NCI-H2171 treated with DMSO at 0.1 percent for 48 hours (cell line): ENCODE results near the gene A2ML1.
"Not testable (repeated sequence)": the region's sequence is repeated elsewhere in the genome, so short reads cannot be mapped to it uniquely, and the experiment has no call there.

Experiments
- DNase-seq: peaks from one replicate; lab custom pipeline; 2025; lab: John Stamatoyannopoulos, UW

The A2ML1 gene

GRCh38 chr12:8822298-8822697, at the start of gene A2ML1:
Gene A2ML1 (plus strand): TSS chr12:8822621. CDS start chr12:8822652, 31 bp downstream.
- no peak for DNase-seq

DNA sequence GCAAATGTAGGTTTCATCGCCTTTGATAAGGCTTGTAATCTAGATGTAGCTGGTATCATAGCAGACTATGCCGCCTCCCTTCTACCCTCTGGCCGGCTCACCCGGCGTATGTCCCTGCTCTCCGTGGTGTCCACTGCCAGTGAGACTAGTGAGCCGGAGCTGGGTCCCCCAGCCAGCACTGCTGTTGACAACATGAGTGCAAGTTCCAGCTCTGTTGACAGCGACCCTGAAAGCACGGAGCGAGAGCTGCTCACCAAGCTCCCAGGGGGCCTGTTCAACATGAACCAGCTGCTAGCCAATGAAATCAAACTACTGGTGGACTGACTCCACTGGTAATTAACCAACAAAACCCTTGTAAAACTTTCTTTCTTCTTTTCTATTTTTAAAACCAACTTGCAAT, 49.0 kb upstream of the A2ML1 start:
- no peak for DNase-seq

DNA sequence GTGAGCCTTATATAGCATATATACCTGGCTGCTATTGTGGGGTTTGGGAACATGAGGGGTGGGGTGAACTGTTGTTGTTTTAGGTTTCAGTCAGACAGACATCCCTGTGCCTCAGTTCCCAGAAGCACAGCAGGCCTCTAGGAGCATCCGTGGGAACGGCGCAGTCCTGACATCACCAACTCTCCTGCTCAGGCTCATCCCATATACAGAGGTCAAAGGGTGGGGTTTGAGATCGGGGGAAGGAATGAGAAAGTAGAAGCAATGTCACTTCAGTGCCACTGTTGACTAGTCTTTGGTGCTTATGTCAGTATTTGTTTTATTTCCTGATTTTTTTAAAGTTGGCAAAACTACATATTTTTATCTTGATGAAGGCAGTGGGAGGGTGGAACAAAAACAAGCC, 43.1 kb upstream of the A2ML1 start:
- no peak for DNase-seq

DNA sequence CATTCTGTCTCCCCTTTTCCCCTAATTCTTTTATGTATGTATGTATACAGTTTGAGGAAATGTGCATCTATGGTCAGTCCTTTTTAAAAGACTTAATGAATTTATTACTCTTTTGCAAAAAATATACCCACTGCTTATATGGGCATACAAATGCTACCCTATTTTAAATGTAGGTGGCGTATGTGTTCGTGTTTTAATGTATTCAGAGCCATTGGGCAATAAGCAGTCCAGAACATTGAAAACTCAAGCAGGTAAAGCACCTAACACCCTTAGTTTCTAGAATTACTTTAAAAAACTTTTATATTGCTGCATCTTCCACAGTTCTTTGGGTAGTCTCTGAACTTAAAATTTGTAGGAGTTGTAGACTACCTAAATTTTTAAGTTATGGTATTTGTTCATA, 42.6 kb upstream of the A2ML1 start:
- no peak for DNase-seq

GRCh38 chr12:8780389-8780788, 42.0 kb upstream of the A2ML1 start:
- no peak for DNase-seq

GRCh38 chr12:8781381-8782127, 40.9 kb upstream of the A2ML1 start:
- no peak for DNase-seq

DNA sequence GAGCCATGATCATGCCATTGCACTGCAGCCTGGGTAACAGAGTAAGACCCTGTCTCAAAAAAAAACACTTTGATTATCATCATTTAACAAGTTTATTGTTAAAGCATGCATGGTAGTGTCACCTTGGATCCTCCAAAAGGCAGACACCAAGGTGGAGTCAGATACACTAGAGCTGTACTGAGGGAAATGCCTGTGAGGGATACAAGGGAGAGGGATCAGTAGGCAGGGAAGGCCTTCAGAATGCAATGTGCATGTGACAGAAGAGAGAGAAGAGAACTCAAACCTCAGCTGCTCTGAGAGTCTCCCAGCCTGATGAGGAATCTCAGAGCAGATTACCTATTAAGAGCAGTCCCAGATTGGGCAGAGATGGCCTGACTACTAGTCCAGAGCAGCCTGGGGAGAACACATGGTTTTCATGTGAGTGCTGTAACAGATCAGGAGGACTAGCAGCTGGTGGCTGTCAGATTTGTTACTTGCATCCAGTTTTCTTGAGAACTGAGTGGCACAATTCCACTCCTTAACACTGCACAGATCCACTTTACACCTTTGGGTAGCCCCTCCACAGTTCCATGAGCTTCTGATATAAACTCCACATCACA, 38.0 kb upstream of the A2ML1 start:
- no peak for DNase-seq

DNA sequence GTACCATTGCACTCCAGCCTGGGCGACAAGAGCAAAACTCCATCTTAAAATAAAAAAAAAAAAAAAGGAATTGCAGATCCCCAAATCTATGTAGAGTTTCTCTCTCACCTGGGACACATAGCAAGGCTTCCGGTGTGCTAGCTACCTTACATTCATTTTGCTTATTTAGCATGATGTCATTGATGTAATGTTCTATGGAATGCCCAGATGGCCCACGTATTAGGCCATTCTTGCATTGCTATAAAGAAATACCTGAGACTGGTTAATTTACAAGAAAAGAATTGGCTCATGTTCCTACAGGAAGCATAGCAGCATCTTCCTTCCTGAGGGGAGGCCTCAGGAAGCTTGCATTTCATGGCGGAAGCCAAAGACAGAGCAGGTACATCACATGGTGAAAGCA, 36.9 kb upstream of the A2ML1 start:
- no peak for DNase-seq

DNA sequence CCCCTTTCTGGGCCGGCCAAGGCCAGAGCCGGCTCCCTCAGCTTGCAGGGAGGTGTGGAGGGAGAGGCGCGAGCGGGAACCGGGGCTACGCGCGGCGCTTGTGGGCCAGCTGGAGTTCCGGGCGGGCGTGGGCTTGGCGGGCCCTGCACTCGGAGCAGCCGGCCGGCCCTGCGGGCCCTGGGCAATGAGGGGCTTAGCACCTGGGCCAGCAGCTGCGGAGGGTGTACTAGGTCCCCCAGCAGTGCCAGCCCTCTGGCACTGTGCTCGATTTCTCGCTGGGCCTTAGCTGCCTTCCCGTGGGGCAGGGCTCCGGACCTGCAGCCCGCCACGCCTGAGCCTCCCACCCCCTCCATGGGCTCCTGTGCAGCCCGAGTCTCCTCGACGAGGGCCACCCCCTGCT, 35.2 kb upstream of the A2ML1 start:
- DNase-seq, result not testable (repeated sequence)

GRCh38 chr12:8788706-8789105, 33.7 kb upstream of the A2ML1 start:
- not testable (repeated sequence) for DNase-seq

DNA sequence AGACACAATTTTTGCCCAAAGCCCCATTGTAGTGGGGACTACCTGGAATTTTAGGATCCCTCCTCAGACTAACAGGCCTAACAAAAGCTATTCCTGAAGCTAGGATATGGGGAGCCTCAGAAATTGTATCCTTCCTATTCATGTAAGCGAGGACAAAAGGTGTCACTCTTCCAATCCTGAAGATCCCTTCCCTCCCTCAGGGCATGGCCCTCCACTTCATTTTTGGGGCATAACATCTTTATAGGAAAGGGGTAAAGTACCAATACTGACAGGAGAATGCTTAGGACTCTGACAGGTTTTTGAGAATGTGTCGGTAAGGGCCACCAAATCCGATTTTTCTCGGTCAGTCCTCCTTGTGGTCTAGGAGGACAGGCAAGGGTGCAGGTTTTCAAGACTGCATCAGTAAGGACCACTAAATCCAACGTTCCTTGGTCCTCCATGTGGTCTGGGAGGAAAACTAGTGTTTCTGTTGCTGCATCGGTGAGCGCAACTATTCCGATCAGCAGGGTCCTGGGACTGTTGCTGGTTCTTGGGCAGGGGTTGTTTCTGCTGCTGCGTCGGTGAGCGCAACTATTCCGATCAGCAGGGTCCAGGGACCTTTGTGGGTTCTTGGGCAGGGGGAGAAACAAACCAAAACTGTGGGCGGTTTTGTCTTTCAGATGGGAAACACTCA, 32.9 kb upstream of the A2ML1 start:
- DNase-seq, result not testable (repeated sequence)

DNA sequence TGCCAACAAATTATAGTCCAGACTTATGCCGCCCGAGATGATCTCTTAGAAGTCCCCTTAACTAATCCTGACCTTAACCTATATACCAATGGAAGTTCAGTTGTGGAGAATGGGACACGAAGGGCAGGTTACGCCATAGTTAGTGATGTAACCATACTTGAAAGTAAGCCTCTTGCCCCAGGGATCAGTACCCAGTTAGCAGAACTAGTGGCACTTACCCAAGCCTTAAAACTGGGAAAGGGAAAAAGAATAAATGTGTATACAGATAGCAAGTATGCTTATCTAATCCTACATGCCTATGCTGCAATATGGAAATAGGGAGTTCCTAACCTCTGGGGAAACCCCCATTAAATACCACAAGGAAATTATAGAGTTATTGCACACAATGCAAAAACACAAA, 29.2 kb upstream of the A2ML1 start:
- DNase-seq, result not testable (repeated sequence)

DNA sequence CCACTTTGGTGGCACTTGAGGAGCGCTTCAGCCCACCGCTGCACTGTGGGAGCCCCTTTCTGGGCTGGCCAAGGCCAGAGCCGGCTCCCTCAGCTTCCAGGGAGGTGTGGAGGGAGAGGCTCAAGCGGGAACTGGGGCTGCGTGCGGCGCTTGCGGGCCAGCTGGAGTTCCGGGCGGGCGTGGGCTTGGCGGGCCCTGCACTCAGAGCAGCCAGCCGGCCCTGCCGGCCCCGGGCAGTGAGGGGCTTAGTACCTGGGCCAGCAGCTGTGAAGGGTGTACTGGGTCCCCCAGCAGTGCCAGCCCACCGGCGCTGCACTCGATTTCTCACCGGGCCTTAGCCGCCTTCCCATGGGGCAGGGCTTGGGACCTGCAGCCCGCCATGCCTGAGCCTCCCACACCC, 27.8 kb upstream of the A2ML1 start:
- DNase-seq, result not testable (repeated sequence)

- DNase-seq, result no peak
Observed at GRCh38 chr12:8796831-8797626, 25.4 kb upstream of the A2ML1 start.

- not testable (repeated sequence) for DNase-seq
Observed at GRCh38 chr12:8801213-8801612, 21.2 kb upstream of the A2ML1 start.

GRCh38 chr12:8804833-8805232, 17.6 kb upstream of the A2ML1 start:
- DNase-seq, result not testable (repeated sequence)

DNA sequence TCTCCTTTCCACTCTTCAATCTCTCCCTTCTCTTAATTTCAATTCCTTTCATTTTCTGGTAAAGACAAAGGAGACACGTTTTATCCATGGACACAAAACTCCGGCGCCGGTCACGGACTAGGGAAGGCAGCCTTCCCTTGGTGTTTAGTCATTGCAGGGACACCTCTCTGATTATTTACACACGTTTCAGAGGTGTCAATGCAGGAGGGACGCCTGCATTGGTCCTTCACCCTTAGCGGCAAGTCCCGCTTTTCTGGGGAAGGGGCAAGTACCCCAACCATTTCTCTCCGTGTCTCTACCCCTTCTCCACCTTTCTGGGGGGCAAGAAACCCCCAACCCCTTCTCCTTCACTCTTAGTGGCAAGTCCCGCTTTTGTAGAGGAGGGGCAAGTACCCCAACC, 16.9 kb upstream of the A2ML1 start:
- DNase-seq, result not testable (repeated sequence)

DNA sequence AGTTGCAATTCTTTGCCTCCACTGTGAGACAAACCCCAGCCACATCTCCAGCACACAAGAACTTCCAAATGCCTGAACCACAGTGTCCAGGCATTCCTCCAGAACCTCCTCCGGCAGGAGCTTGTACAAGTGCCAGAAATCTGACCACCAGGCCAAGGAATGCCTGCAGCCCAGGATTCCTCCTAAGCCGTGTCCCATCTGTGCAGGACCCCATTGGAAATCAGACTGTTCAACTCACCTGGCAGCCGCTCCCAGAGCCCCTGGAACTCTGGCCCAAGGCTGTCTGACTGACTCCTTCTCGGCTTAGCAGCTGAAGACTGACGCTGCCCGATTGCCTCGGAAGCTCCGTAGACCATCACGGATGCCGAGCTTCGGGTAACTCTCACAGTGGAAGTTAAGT, 15.3 kb upstream of the A2ML1 start:
- not testable (repeated sequence) for DNase-seq

GRCh38 chr12:8810112-8810511, 12.3 kb upstream of the A2ML1 start:
- not testable (repeated sequence) for DNase-seq

- no peak for DNase-seq
Observed at GRCh38 chr12:8813572-8814357, 8.7 kb upstream of the A2ML1 start.

- no peak for DNase-seq
Observed at GRCh38 chr12:8816448-8817050, 5.9 kb upstream of the A2ML1 start.
